ENCODE data around the gene SPATA32.

SPATA32 gene

GRCh38 chr17:45243750-45244149, 18.1 kb downstream of the SPATA32 start:
- TF ChIP-seq, protein P1, sequence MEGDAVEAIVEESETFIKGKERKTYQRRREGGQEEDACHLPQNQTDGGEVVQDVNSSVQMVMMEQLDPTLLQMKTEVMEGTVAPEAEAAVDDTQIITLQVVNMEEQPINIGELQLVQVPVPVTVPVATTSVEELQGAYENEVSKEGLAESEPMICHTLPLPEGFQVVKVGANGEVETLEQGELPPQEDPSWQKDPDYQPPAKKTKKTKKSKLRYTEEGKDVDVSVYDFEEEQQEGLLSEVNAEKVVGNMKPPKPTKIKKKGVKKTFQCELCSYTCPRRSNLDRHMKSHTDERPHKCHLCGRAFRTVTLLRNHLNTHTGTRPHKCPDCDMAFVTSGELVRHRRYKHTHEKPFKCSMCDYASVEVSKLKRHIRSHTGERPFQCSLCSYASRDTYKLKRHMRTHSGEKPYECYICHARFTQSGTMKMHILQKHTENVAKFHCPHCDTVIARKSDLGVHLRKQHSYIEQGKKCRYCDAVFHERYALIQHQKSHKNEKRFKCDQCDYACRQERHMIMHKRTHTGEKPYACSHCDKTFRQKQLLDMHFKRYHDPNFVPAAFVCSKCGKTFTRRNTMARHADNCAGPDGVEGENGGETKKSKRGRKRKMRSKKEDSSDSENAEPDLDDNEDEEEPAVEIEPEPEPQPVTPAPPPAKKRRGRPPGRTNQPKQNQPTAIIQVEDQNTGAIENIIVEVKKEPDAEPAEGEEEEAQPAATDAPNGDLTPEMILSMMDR (conservative IDR thresholded peaks at IDR 0.05): no peak
- H3K27ac ChIP-seq: peak overlapping the region; percentile 88; the same call in 1 of the 2 replicates

DNA sequence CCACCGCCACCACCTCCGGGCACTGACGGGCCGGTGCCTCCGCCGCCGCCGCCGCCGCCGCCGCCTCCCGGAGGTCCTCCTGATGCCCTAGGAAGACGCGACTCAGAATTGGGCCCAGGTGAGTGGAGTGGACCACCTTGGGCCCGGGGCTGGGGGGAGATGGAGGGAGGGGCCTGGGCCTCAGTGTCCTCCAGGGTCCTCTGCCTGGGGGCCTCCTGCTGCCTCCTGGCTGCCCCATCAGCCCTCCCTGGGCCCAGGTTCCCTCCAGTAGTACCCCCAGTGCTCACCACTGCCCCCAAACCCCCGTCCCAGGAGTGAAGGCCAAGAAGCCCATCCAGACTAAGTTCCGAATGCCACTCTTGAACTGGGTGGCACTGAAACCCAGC, 19.9 kb downstream of the SPATA32 start:
- TF ChIP-seq, protein P1 (conservative IDR thresholded peaks at IDR 0.05): no peak
- peak overlapping the region; percentile 88 for H3K27ac ChIP-seq

DNA sequence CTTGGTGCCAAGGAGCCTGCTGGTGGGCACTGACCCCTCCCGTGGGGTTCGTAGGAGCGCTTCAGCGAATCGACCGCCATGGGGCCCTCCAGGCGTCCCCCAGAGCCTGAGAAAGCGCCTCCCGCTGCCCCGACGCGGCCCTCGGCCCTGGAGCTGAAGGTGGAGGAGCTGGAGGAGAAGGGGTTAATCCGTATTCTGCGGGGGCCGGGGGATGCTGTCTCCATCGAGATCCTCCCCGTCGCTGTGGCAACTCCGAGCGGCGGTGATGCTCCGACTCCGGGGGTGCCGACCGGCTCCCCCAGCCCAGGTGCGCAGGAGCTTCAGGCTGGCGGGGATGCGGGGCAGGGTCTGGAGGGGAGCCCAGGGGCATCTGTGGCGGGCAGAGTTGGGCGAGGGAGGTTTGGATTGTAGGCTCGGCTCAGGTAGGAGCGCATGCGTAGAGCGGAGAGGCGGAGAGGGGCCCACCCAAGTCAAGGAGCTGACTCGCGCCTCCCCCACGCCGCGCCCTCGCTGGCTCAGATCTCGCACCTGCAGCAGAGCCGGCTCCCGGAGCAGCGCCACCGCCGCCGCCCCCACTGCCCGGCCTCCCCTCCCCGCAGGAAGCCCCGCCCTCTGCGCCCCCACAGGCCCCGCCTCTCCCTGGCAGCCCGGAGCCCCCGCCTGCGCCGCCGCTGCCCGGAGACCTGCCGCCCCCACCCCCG, 20.4 kb downstream of the SPATA32 start:
- H3K27ac ChIP-seq: peak overlapping the region; percentile 88

GRCh38 chr17:45240905-45241327, 21.0 kb downstream of the SPATA32 start:
- H3K27ac ChIP-seq: peak overlapping the region; percentile 88
- TF ChIP-seq, protein P1 (conservative IDR thresholded peaks at IDR 0.05): no peak

More for the DNA sequence above, 20.4 kb downstream of the SPATA32 start:
- TF ChIP-seq, protein P1 (conservative IDR thresholded peaks at IDR 0.05): no peak

DNA sequence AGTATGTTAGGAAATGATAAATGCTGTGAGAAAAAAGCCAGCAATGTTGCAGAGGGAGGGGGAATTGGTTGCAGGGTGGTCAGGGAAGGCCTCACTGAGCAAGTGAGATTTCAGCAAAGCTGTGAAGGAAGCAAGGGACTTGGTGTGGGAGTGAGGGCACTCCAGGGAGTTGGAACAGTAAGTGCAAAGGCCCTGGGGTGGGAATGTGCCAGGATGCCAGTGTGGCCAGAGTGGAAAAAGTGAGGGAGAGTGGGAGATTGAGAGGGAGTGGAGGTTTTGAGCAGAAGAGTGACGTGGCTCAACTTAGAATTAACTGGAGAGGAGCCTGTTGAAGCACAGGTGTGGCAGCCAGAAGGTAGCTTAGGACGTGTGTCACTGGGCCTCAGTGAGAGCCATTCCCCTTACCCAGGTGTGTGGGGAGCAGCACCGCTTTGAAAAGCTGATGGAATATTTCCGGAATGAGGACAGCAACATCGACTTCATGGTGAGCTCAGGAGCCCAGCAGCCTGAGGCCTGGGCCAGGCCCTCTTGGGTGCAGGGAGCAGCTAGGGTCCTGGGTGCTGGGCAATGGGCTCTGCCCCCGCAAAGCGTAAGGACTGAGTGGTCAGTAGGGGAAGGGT, 23.6 kb downstream of the SPATA32 start:
- TF ChIP-seq, protein P1 (conservative IDR thresholded peaks at IDR 0.05): no peak
- H3K27ac ChIP-seq: no peak overlapping the region

DNA sequence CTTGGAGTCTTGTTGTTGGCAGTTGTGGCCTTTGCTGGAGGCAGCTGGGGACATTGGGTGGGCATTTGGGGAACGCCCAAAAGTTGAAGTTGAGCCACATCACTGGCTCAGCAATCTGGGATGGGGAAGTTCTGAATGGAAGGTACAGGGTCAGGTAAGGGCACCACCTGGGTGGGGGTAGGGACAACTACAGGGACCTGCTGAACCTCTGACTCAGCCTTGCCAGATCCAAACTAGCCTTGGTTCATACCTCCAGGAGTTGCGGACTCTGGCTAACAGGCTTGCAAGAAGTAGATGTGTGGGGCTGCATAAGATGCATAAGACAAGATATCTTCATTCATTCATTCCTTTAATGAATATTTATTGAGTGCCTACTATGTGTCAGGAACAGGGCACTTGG, 24.2 kb downstream of the SPATA32 start:
- TF ChIP-seq, protein P1 (conservative IDR thresholded peaks at IDR 0.05): no peak
- H3K27ac ChIP-seq: no peak overlapping the region

- H3K27ac ChIP-seq: no peak overlapping the region
- TF ChIP-seq, protein P1 (conservative IDR thresholded peaks at IDR 0.05): no peak
Observed at GRCh38 chr17:45236282-45236606, 25.6 kb downstream of the SPATA32 start.

All from VCaP (cell line).